DMS114 treated with DMSO at 0.1 percent for 48 hours (cell line): ENCODE measurements around the gene STRN4.

Experiments
- DNase-seq: peaks from one replicate; lab custom pipeline; 2025; ENCODE audit not compliant: unreplicated experiment; lab: John Stamatoyannopoulos, UW

STRN4 gene

DNA sequence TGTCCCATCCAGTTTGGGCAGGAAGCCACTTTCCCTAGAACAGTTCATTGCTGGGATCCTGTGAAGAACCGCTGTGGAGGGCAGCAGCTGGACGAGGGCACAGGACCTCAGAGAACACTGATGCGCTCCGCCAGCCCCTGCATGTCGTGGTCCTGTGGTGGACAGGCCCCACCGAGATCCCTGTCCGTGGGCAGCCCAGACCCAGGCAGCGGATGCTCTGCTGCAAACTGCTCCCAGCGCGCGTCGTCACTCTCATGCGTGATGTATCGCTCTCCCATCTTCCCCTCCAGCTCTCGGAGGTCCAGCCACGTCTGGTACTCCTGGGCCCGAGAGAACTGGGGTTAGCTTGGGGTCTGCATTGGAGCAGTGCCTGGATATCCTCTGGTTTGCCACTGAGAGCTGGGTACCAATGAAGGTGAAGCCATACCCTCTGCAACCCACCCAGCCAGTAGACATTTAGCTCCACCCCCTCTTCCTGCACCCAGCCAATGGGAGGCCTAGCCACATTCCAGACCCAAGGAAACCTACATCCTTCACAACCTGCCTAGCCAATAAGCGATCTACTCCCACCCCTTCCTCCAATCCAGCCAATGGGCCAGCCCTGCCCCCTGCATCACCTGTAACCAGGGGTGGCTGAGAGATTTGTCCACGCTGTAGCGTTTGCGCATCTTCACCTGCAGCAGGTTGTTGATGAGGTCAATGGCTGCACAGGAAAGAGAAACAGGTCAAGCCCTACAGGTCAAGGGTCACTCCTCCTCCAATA lies 71.7 kb downstream of the STRN4 start:
- no peak for DNase-seq

DNA sequence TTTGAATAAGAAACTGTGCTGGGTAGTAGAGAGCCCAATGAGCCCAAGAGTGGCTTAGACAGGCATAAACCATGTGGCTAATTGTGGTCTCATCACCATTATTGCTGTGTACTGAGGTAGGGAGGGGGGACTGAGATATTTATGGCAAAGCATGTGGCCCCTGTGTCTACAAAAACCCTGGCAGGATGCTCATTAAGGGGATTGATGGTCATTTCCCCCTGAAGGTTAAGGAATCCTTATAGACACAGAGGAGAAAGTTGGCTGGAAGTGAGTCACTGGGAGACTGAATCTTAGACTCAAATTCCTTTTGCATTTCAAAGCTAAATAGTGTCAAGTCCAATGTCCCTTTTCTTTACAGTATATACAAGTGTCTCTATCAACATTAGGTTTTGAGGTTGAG lies 75.4 kb downstream of the STRN4 start:
- no peak for DNase-seq
